ENCODE results near the gene CNEP1R1. TPM values are rescaled to one million over a fixed set of nuclear protein-coding genes. Genes with fewer than 3 reads are reported as not detected.

The CNEP1R1 gene
- total RNA-seq, 1 experiment from 2014 or later: 18.5 TPM

GRCh38 chr16:50023641-50024040, 1.4 kb upstream of the CNEP1R1 start:
- Histone ChIP-seq H4K5ac (ENCODE audit: insufficient read length, low read depth, low read length) (no peak overlapping the region), H3T11ph (ENCODE audit: low read length) (no peak overlapping the region), H3K4ac (ENCODE audit: low read depth, low read length) (no peak overlapping the region), H2BK15ac (ENCODE audit: low read depth, low read length) (no peak overlapping the region), H4K91ac (ENCODE audit: insufficient read length, low read depth, low read length) (no peak overlapping the region), H2BK20ac (ENCODE audit: low read depth, low read length, poor library complexity, severe bottlenecking) (no peak overlapping the region), H3K23ac (ENCODE audit: insufficient read length, low read depth, low read length) (no peak overlapping the region), H3K18ac (ENCODE audit: insufficient read length, low read depth, low read length) (no peak overlapping the region), H2BK120ac (ENCODE audit: low read depth, low read length, poor library complexity, severe bottlenecking) (no peak overlapping the region), H3K9ac (ENCODE audit: extremely low read depth, insufficient read length, low read length) (no peak overlapping the region), H3K14ac (ENCODE audit: insufficient read depth, low read length) (no peak overlapping the region), H3K4me2 (ENCODE audit: insufficient read depth, insufficient read length, low read length) (no peak overlapping the region), H3K27me3 (ENCODE audit: insufficient read depth, low read length) (no peaks in the 10 kb centered on the region), H4K20me1 (ENCODE audit: control insufficient read depth, insufficient read depth, insufficient read length) (no peaks in the 10 kb centered on the region), H2AK5ac (ENCODE audit: insufficient read length, low read length) (no peak overlapping the region), H3K56ac (ENCODE audit: insufficient read length, low read depth, low read length) (no peak overlapping the region), H3K4me1 (ENCODE audit: insufficient read depth, low read length) (no peaks in the 10 kb centered on the region; the same call in 1 of the 2 replicates), H2BK12ac (ENCODE audit: insufficient read length, low read depth, low read length) (no peak overlapping the region), H3K23me2 (ENCODE audit: insufficient read length, low read depth, low read length, poor library complexity, severe bottlenecking) (peaks cover 5% of the 10 kb centered on the region), H2BK5ac (ENCODE audit: insufficient read length, low read length) (no peak overlapping the region), H3K27ac (ENCODE audit: insufficient read length, low read depth, low read length) (no peak overlapping the region), H3K79me1 (ENCODE audit: insufficient read depth, low read depth, low read length, poor library complexity, severe bottlenecking) (no peaks in the 10 kb centered on the region), H4K8ac (replicated peaks; ENCODE audit: insufficient read length, low read depth, low read length) (no peak overlapping the region), H3K79me2 (ENCODE audit: insufficient read depth, low read length) (peaks cover 6% of the 10 kb centered on the region; the same call in 1 of the 2 replicates), H2AFZ (ENCODE audit: low read length) (no peak overlapping the region), H3K9me3 (ENCODE audit: control insufficient read depth, low read depth, low read length) (no peaks in the 10 kb centered on the region)
- H3K9me3 Mint-ChIP-seq: no peaks in the 10 kb centered on the region
- DNase-seq: no peak
- H3K27ac Mint-ChIP-seq: no peak overlapping the region
- H3K27me3 Mint-ChIP-seq (ENCODE audit: low read depth): no peaks in the 10 kb centered on the region; the same call in 1 of the 2 replicates
- TF ChIP-seq, protein P1, sequence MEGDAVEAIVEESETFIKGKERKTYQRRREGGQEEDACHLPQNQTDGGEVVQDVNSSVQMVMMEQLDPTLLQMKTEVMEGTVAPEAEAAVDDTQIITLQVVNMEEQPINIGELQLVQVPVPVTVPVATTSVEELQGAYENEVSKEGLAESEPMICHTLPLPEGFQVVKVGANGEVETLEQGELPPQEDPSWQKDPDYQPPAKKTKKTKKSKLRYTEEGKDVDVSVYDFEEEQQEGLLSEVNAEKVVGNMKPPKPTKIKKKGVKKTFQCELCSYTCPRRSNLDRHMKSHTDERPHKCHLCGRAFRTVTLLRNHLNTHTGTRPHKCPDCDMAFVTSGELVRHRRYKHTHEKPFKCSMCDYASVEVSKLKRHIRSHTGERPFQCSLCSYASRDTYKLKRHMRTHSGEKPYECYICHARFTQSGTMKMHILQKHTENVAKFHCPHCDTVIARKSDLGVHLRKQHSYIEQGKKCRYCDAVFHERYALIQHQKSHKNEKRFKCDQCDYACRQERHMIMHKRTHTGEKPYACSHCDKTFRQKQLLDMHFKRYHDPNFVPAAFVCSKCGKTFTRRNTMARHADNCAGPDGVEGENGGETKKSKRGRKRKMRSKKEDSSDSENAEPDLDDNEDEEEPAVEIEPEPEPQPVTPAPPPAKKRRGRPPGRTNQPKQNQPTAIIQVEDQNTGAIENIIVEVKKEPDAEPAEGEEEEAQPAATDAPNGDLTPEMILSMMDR (conservative IDR thresholded peaks at IDR 0.05): no peak
- H3K4me1 Mint-ChIP-seq: peaks cover 18 to 19% of the 10 kb centered on the region in 2 experiments
- H3K4me3 Mint-ChIP-seq: no peak overlapping the region
- peaks cover 0 to 3% (median 1%) of the 10 kb centered on the region in 3 experiments; a peak in 2 of 7 replicates for H3K36me3 Mint-ChIP-seq (ENCODE audit: insufficient read depth in 1 of 3, low read depth in 3 of 3)
- WGBS (ENCODE audit: extremely low coverage, insufficient read length, low lambda C conversion rate): no CpG with 5 or more reads among the region's 4 CpGs

Measured in H9 (cell line).